Measurements from ENCODE around the gene POLR3H.

Gene POLR3H

DNA sequence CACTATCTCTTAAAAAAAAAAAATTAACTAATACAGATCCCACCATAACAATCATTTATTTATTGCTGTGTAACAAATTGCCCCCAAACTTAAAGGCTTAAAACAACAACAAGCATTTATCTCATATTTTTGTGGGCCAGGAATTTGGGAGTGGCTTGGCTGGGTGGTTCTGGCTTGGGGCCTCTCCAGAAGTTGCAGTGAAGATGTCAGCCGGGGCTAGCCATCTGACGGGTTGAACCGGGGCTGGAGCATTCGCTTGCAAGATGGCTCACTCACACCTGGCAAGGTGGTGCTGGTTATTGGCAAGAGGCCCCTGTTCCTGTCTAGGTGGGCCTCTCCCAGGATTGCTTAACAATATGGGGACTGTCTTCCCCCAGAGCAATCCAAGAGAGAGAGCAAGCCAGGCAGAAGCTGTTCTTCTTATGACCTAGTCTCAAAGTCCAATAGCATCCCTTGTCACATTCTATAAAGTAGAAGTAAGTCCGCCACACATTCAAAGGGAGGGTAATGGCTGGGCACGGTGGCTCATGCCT lies 45.9 kb downstream of the POLR3H start:
- TF ChIP-seq, protein P1, sequence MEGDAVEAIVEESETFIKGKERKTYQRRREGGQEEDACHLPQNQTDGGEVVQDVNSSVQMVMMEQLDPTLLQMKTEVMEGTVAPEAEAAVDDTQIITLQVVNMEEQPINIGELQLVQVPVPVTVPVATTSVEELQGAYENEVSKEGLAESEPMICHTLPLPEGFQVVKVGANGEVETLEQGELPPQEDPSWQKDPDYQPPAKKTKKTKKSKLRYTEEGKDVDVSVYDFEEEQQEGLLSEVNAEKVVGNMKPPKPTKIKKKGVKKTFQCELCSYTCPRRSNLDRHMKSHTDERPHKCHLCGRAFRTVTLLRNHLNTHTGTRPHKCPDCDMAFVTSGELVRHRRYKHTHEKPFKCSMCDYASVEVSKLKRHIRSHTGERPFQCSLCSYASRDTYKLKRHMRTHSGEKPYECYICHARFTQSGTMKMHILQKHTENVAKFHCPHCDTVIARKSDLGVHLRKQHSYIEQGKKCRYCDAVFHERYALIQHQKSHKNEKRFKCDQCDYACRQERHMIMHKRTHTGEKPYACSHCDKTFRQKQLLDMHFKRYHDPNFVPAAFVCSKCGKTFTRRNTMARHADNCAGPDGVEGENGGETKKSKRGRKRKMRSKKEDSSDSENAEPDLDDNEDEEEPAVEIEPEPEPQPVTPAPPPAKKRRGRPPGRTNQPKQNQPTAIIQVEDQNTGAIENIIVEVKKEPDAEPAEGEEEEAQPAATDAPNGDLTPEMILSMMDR (IDR thresholded peaks at IDR 0.05; ENCODE audit: extremely low read depth, insufficient read depth, missing control alignments), result no peak
- in situ Hi-C loops (cut with MboI; ENCODE audit: low pct_unique_long_range_greater_than_20kb, low sequenced_read_pairs, unreplicated experiment), result no loop called here
- no peak for DNase-seq (ENCODE audit: low spot score)

DNA sequence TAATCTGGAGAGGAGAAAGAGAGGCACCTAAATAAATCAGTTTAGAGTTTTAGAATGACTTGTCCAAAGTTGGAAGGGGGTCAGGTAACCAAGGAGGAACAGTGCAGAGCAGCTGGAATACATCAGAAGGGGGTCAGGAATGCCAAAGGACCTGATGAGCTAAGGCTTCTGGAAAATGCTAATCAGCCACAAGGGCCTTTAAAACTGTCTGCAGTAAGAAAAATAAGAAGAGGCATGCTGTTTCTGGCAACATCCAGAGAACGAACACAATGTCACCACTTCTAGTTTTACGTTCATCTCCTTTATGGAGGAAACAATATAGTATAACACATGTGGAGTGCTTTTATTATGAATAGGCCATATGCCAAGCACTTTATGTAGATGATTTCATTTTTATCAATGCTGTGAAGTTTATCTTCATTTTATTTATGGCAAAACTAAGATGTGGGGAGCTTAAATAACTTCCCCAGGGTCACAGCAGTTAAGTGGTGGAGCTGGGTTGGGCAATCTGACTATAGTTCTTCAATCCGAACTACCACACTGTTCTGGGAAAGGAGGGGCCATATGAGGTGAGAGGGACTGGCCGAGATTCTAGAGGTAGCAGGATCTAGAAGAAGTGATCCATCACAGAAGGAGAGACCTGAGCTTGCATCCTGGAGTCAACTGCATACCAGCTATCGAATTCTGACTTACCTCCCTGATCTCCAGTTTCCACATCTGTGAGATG lies 52.7 kb downstream of the POLR3H start:
- TF ChIP-seq, protein P1 (IDR thresholded peaks at IDR 0.05; ENCODE audit: extremely low read depth, insufficient read depth, missing control alignments), result no peak
- in situ Hi-C loops (cut with MboI; ENCODE audit: low pct_unique_long_range_greater_than_20kb, low sequenced_read_pairs, unreplicated experiment), result no loop called here
- DNase-seq (ENCODE audit: low spot score), result no peak

DNA sequence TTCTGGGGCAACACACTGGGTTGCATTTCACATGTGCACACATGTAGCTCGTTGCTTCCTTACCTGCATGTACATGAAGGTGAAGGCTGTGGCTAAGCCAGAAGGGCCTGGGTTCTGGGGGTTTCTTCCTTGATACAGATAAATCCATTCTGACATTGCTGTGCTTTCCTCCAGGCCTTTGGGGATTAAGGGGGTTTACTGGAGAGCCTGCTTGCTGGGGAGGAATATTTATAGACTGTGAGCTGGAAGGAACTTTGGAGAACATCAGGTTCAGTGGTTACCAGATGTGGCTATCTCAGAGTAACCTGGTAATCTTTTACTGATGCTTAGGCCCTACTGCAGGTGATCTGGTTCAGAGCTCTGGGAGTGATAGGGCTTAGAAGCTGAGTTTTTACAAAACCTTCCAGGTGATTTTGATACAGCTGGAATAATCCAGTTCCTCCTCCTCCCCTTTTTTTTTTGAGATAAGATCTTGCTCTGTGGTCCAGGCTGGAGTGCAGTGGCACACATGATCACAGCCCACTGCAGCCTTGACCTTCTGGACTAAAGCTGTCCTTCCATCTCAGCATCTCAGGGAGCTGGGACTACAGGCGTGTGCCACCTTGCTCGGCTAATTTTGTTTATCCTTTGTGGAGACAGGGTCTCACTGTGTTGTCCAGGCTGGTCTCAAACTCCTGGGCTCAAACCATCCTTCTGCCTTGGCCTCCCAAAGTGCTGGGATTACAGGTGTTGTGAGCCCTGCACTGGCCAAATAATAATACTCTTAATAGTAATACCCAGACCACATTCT lies 55.5 kb downstream of the POLR3H start:
- in situ Hi-C loops (cut with MboI; ENCODE audit: low pct_unique_long_range_greater_than_20kb, low sequenced_read_pairs, unreplicated experiment), result no loop called here
- TF ChIP-seq, protein P1 (IDR thresholded peaks at IDR 0.05; ENCODE audit: extremely low read depth, insufficient read depth, missing control alignments), result no peak
- no peak for DNase-seq (ENCODE audit: low spot score)

DNA sequence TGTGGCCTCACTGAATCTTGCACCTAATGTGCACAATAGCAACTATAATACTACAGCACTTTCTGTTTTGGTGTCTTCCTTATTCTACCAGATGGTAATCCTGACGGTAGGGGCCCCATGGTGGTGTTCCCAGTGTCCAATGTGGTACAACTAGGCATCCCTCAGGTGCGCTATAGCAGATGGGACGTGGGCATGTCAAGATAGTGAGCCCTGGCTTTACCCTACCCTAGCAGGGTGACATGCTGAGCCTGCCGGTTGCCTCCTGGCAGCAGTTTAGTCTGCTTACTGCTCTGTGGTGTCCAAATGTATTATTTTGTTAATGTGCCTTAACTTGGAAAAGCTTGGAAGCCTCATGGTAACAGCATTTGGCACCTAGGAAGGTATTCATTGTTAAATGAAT lies 56.2 kb downstream of the POLR3H start:
- DNase-seq (ENCODE audit: low spot score), result no peak
- TF ChIP-seq, protein P1 (IDR thresholded peaks at IDR 0.05; ENCODE audit: extremely low read depth, insufficient read depth, missing control alignments), result no peak

DNA sequence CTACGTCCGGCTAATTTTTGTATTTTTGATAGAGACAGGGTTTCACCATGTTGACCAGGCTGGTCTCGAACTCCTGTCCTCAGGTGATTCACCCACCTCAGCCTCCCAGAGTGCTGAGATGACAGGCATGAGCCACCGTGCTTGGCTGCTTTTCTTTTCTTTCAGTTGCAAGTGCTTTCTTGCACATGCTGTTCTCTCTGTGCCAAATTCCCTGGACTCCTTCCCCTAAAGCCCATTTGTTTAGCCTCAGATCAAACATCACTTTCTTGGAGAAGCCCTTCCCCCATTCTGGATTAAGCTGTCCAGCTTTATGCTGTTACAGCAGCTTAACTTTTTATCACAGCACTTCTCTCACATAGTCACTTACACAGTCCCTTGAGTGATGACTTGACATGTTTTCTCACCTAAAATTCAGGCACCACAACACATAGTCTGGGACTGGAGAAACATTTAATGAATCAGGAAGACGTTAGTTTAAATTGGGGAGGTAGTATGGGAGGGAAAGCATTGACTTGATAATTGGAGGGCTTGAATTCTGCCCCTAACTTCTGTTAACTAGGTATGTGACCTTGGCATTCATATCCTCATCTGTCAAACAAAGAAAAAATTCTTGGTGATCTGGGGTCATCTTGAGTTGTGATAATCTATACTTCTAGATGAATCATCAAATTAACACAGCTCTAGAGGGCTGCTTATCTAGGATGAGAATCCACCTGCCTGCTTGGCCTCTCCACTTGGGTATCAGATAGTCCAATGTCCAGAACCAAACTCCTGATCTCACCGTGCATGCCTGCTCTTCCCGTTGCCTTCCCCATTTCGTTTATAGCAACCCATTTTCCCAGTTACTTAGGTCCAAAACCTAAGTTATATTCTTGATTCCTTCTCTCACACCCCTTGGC lies 57.0 kb downstream of the POLR3H start:
- DNase-seq (ENCODE audit: low spot score), result no peak
- in situ Hi-C loops (cut with MboI; ENCODE audit: low pct_unique_long_range_greater_than_20kb, low sequenced_read_pairs, unreplicated experiment), result no loop called here
- TF ChIP-seq, protein P1 (IDR thresholded peaks at IDR 0.05; ENCODE audit: extremely low read depth, insufficient read depth, missing control alignments), result no peak

More for the DNA sequence above, 56.2 kb downstream of the POLR3H start:
- in situ Hi-C loops (cut with MboI; ENCODE audit: low pct_unique_long_range_greater_than_20kb, low sequenced_read_pairs, unreplicated experiment), result no loop called here

DNA sequence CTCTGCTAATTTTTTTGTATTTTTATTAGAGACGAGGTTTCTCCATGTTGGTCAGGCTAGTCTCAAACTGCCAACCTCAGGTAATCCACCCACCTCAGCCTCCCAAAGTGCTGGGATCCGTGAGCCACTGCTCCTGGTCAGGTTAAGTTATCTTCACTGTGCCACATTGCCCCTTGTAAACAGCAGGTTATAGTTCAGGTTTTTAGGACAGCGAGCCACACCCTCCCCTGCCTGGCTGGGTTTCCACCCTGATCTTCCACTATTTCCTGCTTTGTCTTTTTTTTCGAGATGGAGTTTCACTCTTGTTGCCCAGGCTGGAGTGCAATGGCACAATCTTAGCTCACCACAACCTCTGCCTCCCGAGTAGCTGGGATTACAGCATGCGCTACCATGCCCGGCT lies 59.2 kb downstream of the POLR3H start:
- in situ Hi-C loops (cut with MboI; ENCODE audit: low pct_unique_long_range_greater_than_20kb, low sequenced_read_pairs, unreplicated experiment), result no loop called here
- TF ChIP-seq, protein P1 (IDR thresholded peaks at IDR 0.05; ENCODE audit: extremely low read depth, insufficient read depth, missing control alignments), result no peak
- DNase-seq (ENCODE audit: low spot score), result no peak
